OCI-LY7 (cell line): ENCODE results near the gene CEP68. TPM values are rescaled to one million over a fixed set of nuclear protein-coding genes. Genes with fewer than 3 reads are reported as not detected.

Experiments
- BruUV-seq: library from RNA; stranded (reverse); fragments of 400-500 nt; replicated peaks from 2 replicates; lab custom pipeline; 2021; lab: Mats Ljungman, UMichigan
- CTCF ChIA-PET: fragments of 300-600 bp; sonication (Branson Sonifier 250); formaldehyde crosslinking; loops from one replicate; lab custom pipeline; 2022; ENCODE audit warnings: antibody characterized with exemption; ENCODE audit not compliant: unreplicated experiment; lab: Charles Lee
- POLR2A ChIA-PET: fragments of 300-600 bp; sonication (Branson Sonifier 250); formaldehyde crosslinking; loops from one replicate; lab custom pipeline; 2022; ENCODE audit warnings: antibody characterized with exemption; lab: Charles Lee
- DNase-seq: peaks from one replicate; pipeline ENCODE4 v3.0.0-alpha.2; 2015; ENCODE audit warnings: low spot score
- H2AFZ ChIP-seq: fragments of 200-600 bp; sonication (generic), shearing (Covaris generic); 2 replicates; pipeline ENCODE4 v1.6.1; 2014; ENCODE audit warnings: mild to moderate bottlenecking, antibody characterized with exemption, low read length, moderate library complexity
- H3K27ac ChIP-seq: fragments of 200-600 bp; sonication (generic); 2 replicates; pipeline ENCODE4 v1.5.1; 2014; ENCODE audit warnings: mixed run types, low read depth, mild to moderate bottlenecking, moderate library complexity, low read length, inconsistent platforms; ENCODE audit not compliant: poor library complexity, severe bottlenecking
- H3K36me3 ChIP-seq: fragments of 200-600 bp; sonication (generic); 2 replicates; pipeline ENCODE4 v1.6.1; 2014; ENCODE audit warnings: mild to moderate bottlenecking, antibody characterized with exemption, low read length, moderate library complexity, mixed read lengths; ENCODE audit not compliant: insufficient read depth
- H3K4me1 ChIP-seq: fragments of 200-600 bp; sonication (generic); 2 replicates; pipeline ENCODE4 v1.5.1; 2014; ENCODE audit warnings: mild to moderate bottlenecking, low read length; ENCODE audit not compliant: insufficient read depth, poor library complexity, severe bottlenecking
- H3K4me2 ChIP-seq: fragments of 200-600 bp; sonication (generic); 2 replicates; pipeline ENCODE4 v1.6.1; 2014; ENCODE audit warnings: mild to moderate bottlenecking, low read length
- H3K4me3 ChIP-seq: fragments of 200-600 bp; sonication (generic); 2 replicates; pipeline ENCODE4 v1.5.1; 2014; ENCODE audit warnings: mild to moderate bottlenecking, low read depth, low read length; ENCODE audit not compliant: poor library complexity, severe bottlenecking
- H3K79me2 ChIP-seq: fragments of 200-600 bp; sonication (generic); 2 replicates; pipeline ENCODE4 v1.6.1; 2016; ENCODE audit warnings: low read depth, mild to moderate bottlenecking, low read length, moderate library complexity, mixed read lengths; ENCODE audit not compliant: insufficient read depth
- H3K9me2 ChIP-seq: fragments of 200-600 bp; sonication (generic); 2 replicates; pipeline ENCODE4 v1.6.1; 2016; ENCODE audit warnings: mild to moderate bottlenecking, low read length, mixed read lengths; ENCODE audit not compliant: insufficient read depth
- H3K9me3 ChIP-seq: fragments of 200-600 bp; sonication (generic); 2 replicates; pipeline ENCODE4 v1.6.1; 2014; ENCODE audit warnings: mild to moderate bottlenecking, mixed run types, low read length, mixed read lengths
- H4K20me1 ChIP-seq: fragments of 200-600 bp; sonication (generic); 2 replicates; pipeline ENCODE4 v1.6.1; 2014; ENCODE audit warnings: mild to moderate bottlenecking, antibody characterized with exemption, low read length, moderate library complexity, mixed read lengths; ENCODE audit not compliant: insufficient read depth
- CTCF ChIP-seq: fragments of 200-600 bp; sonication (generic); conservative IDR thresholded peaks from 2 replicates; pipeline ENCODE4 v1.5.1; 2014; ENCODE audit warnings: mild to moderate bottlenecking, antibody characterized with exemption, low read length, moderate library complexity, mixed read lengths
- EZH2phosphoT487 ChIP-seq: fragments of 200-600 bp; sonication (generic); IDR thresholded peaks from 2 replicates; pipeline ENCODE4 v1.6.1; 2018; ENCODE audit warnings: low read depth, borderline replicate concordance, mild to moderate bottlenecking, mixed run types, antibody characterized with exemption, low read length, moderate library complexity, mixed read lengths
- intact Hi-C: fragments of 100-400 bp; cut with micrococcal nuclease; formaldehyde crosslinking; loops from one replicate; pipeline ENCODE4 v1.10.0; 2022; ENCODE audit not compliant: unreplicated experiment
- total RNA-seq, 2 experiments: library from RNA; depleted of rRNA in 1 of 2; stranded (reverse); fragments of >200 nt in 1 of 2; shearing (Covaris generic) in 1 of 2; gene quantifications; 2 replicates each; pipeline ENCODE4 v1.2.3, GENCODE V29; 2014 to 2022

The CEP68 gene
- total RNA-seq, 2 experiments from 2014 or later = 8.7 to 17.1 TPM

- Histone ChIP-seq H3K27ac (no peak overlapping the region), H4K20me1 (0 out of 2 replicates have a peak, but pooled peaks cover 8% of the 10 kb centered on the region), H3K36me3 (peaks cover 89% of the 10 kb centered on the region), H3K4me2 (no peak overlapping the region), H3K9me2 (no peaks in the 10 kb centered on the region), H2AFZ (no peak overlapping the region), H3K4me3 (no peak overlapping the region), H3K79me2 (no peaks in the 10 kb centered on the region), H3K9me3 (no peaks in the 10 kb centered on the region), H3K4me1 (peaks cover 22% of the 10 kb centered on the region)
- no TSS peak for BruUV-seq
- intact Hi-C loops = no loop called here
- no peak for DNase-seq
- TF ChIP-seq EZH2phosphoT487 = no peak
- TF ChIP-seq CTCF = no peak
- CTCF ChIA-PET = no interaction called here
- POLR2A ChIA-PET = interaction anchor here (1.1 to 2.5 kb wide), 3 partner anchors 14 to 46 kb away, joined by 3 to 12 read pairs (median 3); no protein-coding TSS in a partner anchor
Observed at GRCh38 chr2:65085148-65085547, 28.9 kb downstream of the CEP68 start.

- H3K79me2 ChIP-seq = no peaks in the 10 kb centered on the region
- POLR2A ChIA-PET = no interaction called here
- H3K4me1 ChIP-seq = peaks cover 4% of the 10 kb centered on the region
- DNase-seq = no peak
- BruUV-seq = no TSS peak
- CTCF ChIA-PET = no interaction called here
- H3K9me3 ChIP-seq = no peaks in the 10 kb centered on the region
- H3K4me3 ChIP-seq = no peak overlapping the region
- no peaks in the 10 kb centered on the region for H3K9me2 ChIP-seq
- H3K36me3 ChIP-seq = peaks cover 91% of the 10 kb centered on the region
- H3K27ac ChIP-seq = no peak overlapping the region
- H4K20me1 ChIP-seq = 0 out of 2 replicates have a peak, but pooled peaks cover 8% of the 10 kb centered on the region
- H2AFZ ChIP-seq = no peak overlapping the region
- TF ChIP-seq CTCF (no peak), EZH2phosphoT487 (no peak)
- H3K4me2 ChIP-seq = no peak overlapping the region
- intact Hi-C loops = no loop called here
Observed at GRCh38 chr2:65092791-65093190, 36.6 kb downstream of the CEP68 start.

GRCh38 chr2:65093211-65093610, 37.0 kb downstream of the CEP68 start:
- H4K20me1 ChIP-seq = 0 out of 2 replicates have a peak, but pooled peaks cover 4% of the 10 kb centered on the region
- no TSS peak for BruUV-seq
- H3K79me2 ChIP-seq = no peaks in the 10 kb centered on the region

More at GRCh38 chr2:65093211-65093610, 37.0 kb downstream of the CEP68 start:
- DNase-seq = no peak
- ChIA-PET CTCF (no interaction called here), POLR2A (no interaction called here)
- Histone ChIP-seq H3K36me3 (peaks cover 90% of the 10 kb centered on the region), H3K4me3 (no peak overlapping the region), H3K9me3 (no peaks in the 10 kb centered on the region), H3K9me2 (no peaks in the 10 kb centered on the region), H3K4me1 (peaks cover 4% of the 10 kb centered on the region), H3K27ac (no peak overlapping the region), H3K4me2 (no peak overlapping the region), H2AFZ (no peak overlapping the region)
- intact Hi-C loops = no loop called here
- TF ChIP-seq CTCF (no peak), EZH2phosphoT487 (no peak)
